HCT116 (cell line): ENCODE data around the gene OLFML2A. TPM values are rescaled to one million over a fixed set of nuclear protein-coding genes. Genes with fewer than 3 reads are reported as not detected.

Source experiments
- ATAC-seq: fragments of 200-7000 bp; cut with Tn5 transposase; 2 replicates; pipeline ENCODE4 v1.9.1; 2020; ENCODE audit warnings: mild to moderate bottlenecking, moderate library complexity
- BruUV-seq: library from RNA; stranded (reverse); fragments of 400-500 nt; replicated peaks from 2 replicates; lab custom pipeline; 2021; lab: Mats Ljungman, UMichigan
- CTCF ChIA-PET: fragments of 300-600 bp; sonication (Branson Sonifier 250); formaldehyde crosslinking; loops from one replicate; lab custom pipeline; 2021; ENCODE audit warnings: antibody characterized with exemption; lab: Charles Lee
- POLR2A ChIA-PET: fragments of 300-600, 350-600 bp; sonication (Branson Sonifier 250); formaldehyde crosslinking; loops from one replicate; lab custom pipeline; 2021; ENCODE audit warnings: antibody characterized with exemption; lab: Charles Lee
- RAD21 ChIA-PET, 2 experiments: fragments of 300-600 bp; sonication (Branson Sonifier 250); formaldehyde crosslinking; loops; one replicate each; lab custom pipeline; 2023; ENCODE audit warnings: low total read pairs in 2 of 2; ENCODE audit not compliant: uncharacterized antibody in 2 of 2, unreplicated experiment in 2 of 2, low non-redundant PET in 1 of 2; lab: Charles Lee
- DNase-seq: peaks from one replicate; pipeline ENCODE4 v3.0.0-alpha.2; 2010; ENCODE audit warnings: low read depth, low spot score
- H2AFZ ChIP-seq: fragments of 200-600 bp; shearing (Covaris generic), sonication (generic); 2 replicates; pipeline ENCODE4 v1.6.1; 2017; ENCODE audit warnings: low read depth, mixed run types, mixed read lengths, antibody characterized with exemption, low read length; ENCODE audit not compliant: poor library complexity, severe bottlenecking
- H3K27ac ChIP-seq: 2 replicates; pipeline ENCODE4 v1.5.1; 2012; ENCODE audit warnings: low read depth, low read length
- H3K27me3 ChIP-seq: fragments of 200-600 bp; sonication (generic); 2 replicates; pipeline ENCODE4 v1.6.1; 2016; ENCODE audit warnings: mixed run types, low read length, mixed read lengths; ENCODE audit not compliant: insufficient read depth
- H3K36me3 ChIP-seq, 2 experiments: fragments of 200-500 bp in 1 of 2; fragments of 200-600 bp in 1 of 2; sonication (Bioruptor generic) in 1 of 2; sonication (generic) in 1 of 2; 2 replicates each; pipeline versions ENCODE4 v1.5.1 to v1.6.1; 2014 to 2016; ENCODE audit warnings: low read length in 2 of 2, inconsistent platforms in 1 of 2, mixed read lengths in 1 of 2, mixed run types in 1 of 2; ENCODE audit not compliant: insufficient read depth in 2 of 2, control insufficient read depth in 1 of 2
- H3K4me1 ChIP-seq, 2 experiments: fragments of 200-600 bp in 1 of 2; sonication (generic) in 1 of 2; 2 replicates each; pipeline versions ENCODE4 v1.5.1 to v1.6.1; 2012 to 2017; ENCODE audit warnings: low read length in 2 of 2, inconsistent platforms in 1 of 2, mild to moderate bottlenecking in 1 of 2, mixed read lengths in 1 of 2, mixed run types in 1 of 2, moderate library complexity in 1 of 2; ENCODE audit not compliant: insufficient read depth in 2 of 2, control insufficient read depth in 1 of 2
- H3K4me2 ChIP-seq: fragments of 200-600 bp; sonication (generic); 2 replicates; pipeline ENCODE4 v1.6.1; 2017; ENCODE audit warnings: mixed run types, low read length, mixed read lengths
- H3K4me3 ChIP-seq, 2 experiments: fragments of 200-600 bp in 1 of 2; sonication (generic) in 1 of 2; replicated peaks in 1 of 2; 2 replicates each; pipeline ENCODE4 v1.5.1; 2011 to 2016; ENCODE audit warnings: low read length in 2 of 2, control low read depth in 1 of 2, low read depth in 1 of 2, mild to moderate bottlenecking in 1 of 2, mixed read lengths in 1 of 2, mixed run types in 1 of 2
- H3K79me2 ChIP-seq: fragments of 200-600 bp; sonication (generic); 2 replicates; pipeline ENCODE4 v1.6.1; 2017; ENCODE audit warnings: mild to moderate bottlenecking, mixed run types, low read length, moderate library complexity, mixed read lengths; ENCODE audit not compliant: insufficient read depth
- H3K9ac ChIP-seq: fragments of 200-600 bp; sonication (generic); 2 replicates; pipeline ENCODE4 v1.6.1; 2016; ENCODE audit warnings: low read length, mixed read lengths
- H3K9me2 ChIP-seq: fragments of 200-600 bp; sonication (generic), shearing (Covaris generic); 2 replicates; pipeline ENCODE4 v1.6.1; 2017; ENCODE audit warnings: mixed run types, mild to moderate bottlenecking, moderate library complexity; ENCODE audit not compliant: insufficient read depth
- H3K9me3 ChIP-seq, 2 experiments: fragments of 200-500 bp in 1 of 2; fragments of 200-600 bp in 1 of 2; sonication (Bioruptor generic) in 1 of 2; sonication (generic) in 1 of 2; 2 replicates each; pipeline ENCODE4 v1.6.1; 2014 to 2017; ENCODE audit warnings: low read length in 2 of 2, mixed read lengths in 2 of 2, inconsistent platforms in 1 of 2, low read depth in 1 of 2, mild to moderate bottlenecking in 1 of 2, mixed run types in 1 of 2, moderate library complexity in 1 of 2; ENCODE audit not compliant: control insufficient read depth in 1 of 2, insufficient read depth in 1 of 2
- H4K20me1 ChIP-seq: fragments of 200-600 bp; sonication (generic), shearing (Covaris generic); 2 replicates; pipeline ENCODE4 v1.6.1; 2017; ENCODE audit warnings: mixed run types, mild to moderate bottlenecking, moderate library complexity; ENCODE audit not compliant: insufficient read depth
- EZH2phosphoT487 ChIP-seq: fragments of 200-600 bp; IDR thresholded peaks from 2 replicates; pipeline ENCODE4 v1.6.1; 2018; ENCODE audit warnings: antibody characterized with exemption, borderline replicate concordance
- TCF7L2 ChIP-seq: IDR thresholded peaks from 2 replicates; pipeline ENCODE4 v1.7.0; 2011; ENCODE audit warnings: borderline replicate concordance, inconsistent platforms; ENCODE audit not compliant: insufficient read depth, insufficient read length; ENCODE audit errors: extremely low read depth
- YY1 ChIP-seq: IDR thresholded peaks from 2 replicates; pipeline ENCODE4 v1.6.1; 2011; ENCODE audit warnings: low read length, low read depth, moderate library complexity, mild to moderate bottlenecking; ENCODE audit not compliant: insufficient replicate concordance; ENCODE audit errors: extremely low read depth
- intact Hi-C: fragments of 100-400 bp; cut with micrococcal nuclease; formaldehyde crosslinking; loops from 2 replicates; pipeline ENCODE4 v1.10.0; 2022
- total RNA-seq: library from RNA; stranded (reverse); gene quantifications from one replicate; pipeline ENCODE4 v1.2.1, GENCODE V29; 2021; ENCODE audit not compliant: unreplicated experiment
- TF ChIP-seq, protein P1 (sequence below): IDR thresholded peaks from 2 replicates; pipeline ENCODE4 v1.6.1; 2011; ENCODE audit warnings: mild to moderate bottlenecking, low read length, moderate library complexity; ENCODE audit not compliant: insufficient replicate concordance; ENCODE audit errors: extremely low read depth
- TF ChIP-seq, protein P2 (sequence below): IDR thresholded peaks from 2 replicates; pipeline ENCODE4 v1.6.1; 2012
- TF ChIP-seq, protein P3 (sequence below): IDR thresholded peaks from 2 replicates; pipeline ENCODE4 v1.6.1; 2012; ENCODE audit warnings: low read depth
- TF ChIP-seq, protein P4 (sequence below), 3 experiments: fragments of 200-600 bp in 1 of 3; sonication (generic) in 1 of 3; IDR thresholded peaks in 2 of 3; conservative IDR thresholded peaks in 1 of 3; 2 replicates each; pipeline ENCODE4 v1.5.1; 2012 to 2017; ENCODE audit warnings: low read depth in 2 of 3, low read length in 2 of 3, antibody characterized with exemption in 1 of 3, borderline replicate concordance in 1 of 3, control low read depth in 1 of 3, mild to moderate bottlenecking in 1 of 3, mixed read lengths in 1 of 3, mixed run types in 1 of 3, moderate library complexity in 1 of 3; ENCODE audit not compliant: insufficient read depth in 1 of 3

OLFML2A gene
- total RNA-seq, 1 experiment from 2014 or later = 6.3 TPM

DNA sequence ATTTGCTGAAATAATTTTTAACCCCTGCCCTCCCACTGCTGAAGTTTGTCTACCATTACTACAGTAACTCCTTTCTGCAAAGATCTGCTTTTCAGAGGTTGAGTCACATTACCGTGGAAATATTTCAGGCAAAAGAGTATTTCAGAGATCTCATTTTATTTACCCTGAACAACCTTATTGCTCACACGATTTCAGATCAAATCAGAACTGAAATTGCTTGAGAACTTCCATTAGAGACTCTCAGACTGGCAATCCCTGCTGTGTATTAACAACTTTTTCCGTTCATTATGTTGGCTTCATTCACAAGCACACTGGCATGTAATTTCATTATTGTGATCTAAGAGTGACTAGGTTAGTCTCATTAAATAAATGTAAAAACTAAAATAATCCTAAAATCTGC is 21.9 kb upstream of the OLFML2A start:
- H3K36me3 ChIP-seq = no peaks in the 10 kb centered on the region
- H3K9ac ChIP-seq = no peak overlapping the region
- intact Hi-C loops = loop anchor here (2.0 kb wide), 1 partner anchor 42 kb away; no protein-coding TSS in a partner anchor
- ChIA-PET POLR2A (no interaction called here), CTCF (no interaction called here), RAD21 (no interaction called here)
- H3K79me2 ChIP-seq = peaks cover 89% of the 10 kb centered on the region
- no peak overlapping the region for H2AFZ ChIP-seq
- H4K20me1 ChIP-seq = peaks cover 13% of the 10 kb centered on the region
- no peak overlapping the region for H3K4me3 ChIP-seq
- H3K27me3 ChIP-seq = no peaks in the 10 kb centered on the region
- no peaks in the 10 kb centered on the region for H3K9me3 ChIP-seq
- H3K27ac ChIP-seq = no peak overlapping the region
- no TSS peak for BruUV-seq
- no peaks in the 10 kb centered on the region for H3K9me2 ChIP-seq
- H3K4me2 ChIP-seq = no peak overlapping the region
- DNase-seq = no peak
- TF ChIP-seq YY1 (no peak), EZH2phosphoT487 (no peak), TCF7L2 (no peak)
- TF ChIP-seq, protein P1, sequence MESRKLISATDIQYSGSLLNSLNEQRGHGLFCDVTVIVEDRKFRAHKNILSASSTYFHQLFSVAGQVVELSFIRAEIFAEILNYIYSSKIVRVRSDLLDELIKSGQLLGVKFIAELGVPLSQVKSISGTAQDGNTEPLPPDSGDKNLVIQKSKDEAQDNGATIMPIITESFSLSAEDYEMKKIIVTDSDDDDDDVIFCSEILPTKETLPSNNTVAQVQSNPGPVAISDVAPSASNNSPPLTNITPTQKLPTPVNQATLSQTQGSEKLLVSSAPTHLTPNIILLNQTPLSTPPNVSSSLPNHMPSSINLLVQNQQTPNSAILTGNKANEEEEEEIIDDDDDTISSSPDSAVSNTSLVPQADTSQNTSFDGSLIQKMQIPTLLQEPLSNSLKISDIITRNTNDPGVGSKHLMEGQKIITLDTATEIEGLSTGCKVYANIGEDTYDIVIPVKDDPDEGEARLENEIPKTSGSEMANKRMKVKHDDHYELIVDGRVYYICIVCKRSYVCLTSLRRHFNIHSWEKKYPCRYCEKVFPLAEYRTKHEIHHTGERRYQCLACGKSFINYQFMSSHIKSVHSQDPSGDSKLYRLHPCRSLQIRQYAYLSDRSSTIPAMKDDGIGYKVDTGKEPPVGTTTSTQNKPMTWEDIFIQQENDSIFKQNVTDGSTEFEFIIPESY = no peak
- TF ChIP-seq, protein P2, sequence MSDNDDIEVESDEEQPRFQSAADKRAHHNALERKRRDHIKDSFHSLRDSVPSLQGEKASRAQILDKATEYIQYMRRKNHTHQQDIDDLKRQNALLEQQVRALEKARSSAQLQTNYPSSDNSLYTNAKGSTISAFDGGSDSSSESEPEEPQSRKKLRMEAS = no peak
- TF ChIP-seq, protein P3, sequence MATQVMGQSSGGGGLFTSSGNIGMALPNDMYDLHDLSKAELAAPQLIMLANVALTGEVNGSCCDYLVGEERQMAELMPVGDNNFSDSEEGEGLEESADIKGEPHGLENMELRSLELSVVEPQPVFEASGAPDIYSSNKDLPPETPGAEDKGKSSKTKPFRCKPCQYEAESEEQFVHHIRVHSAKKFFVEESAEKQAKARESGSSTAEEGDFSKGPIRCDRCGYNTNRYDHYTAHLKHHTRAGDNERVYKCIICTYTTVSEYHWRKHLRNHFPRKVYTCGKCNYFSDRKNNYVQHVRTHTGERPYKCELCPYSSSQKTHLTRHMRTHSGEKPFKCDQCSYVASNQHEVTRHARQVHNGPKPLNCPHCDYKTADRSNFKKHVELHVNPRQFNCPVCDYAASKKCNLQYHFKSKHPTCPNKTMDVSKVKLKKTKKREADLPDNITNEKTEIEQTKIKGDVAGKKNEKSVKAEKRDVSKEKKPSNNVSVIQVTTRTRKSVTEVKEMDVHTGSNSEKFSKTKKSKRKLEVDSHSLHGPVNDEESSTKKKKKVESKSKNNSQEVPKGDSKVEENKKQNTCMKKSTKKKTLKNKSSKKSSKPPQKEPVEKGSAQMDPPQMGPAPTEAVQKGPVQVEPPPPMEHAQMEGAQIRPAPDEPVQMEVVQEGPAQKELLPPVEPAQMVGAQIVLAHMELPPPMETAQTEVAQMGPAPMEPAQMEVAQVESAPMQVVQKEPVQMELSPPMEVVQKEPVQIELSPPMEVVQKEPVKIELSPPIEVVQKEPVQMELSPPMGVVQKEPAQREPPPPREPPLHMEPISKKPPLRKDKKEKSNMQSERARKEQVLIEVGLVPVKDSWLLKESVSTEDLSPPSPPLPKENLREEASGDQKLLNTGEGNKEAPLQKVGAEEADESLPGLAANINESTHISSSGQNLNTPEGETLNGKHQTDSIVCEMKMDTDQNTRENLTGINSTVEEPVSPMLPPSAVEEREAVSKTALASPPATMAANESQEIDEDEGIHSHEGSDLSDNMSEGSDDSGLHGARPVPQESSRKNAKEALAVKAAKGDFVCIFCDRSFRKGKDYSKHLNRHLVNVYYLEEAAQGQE = no peak
- TF ChIP-seq, protein P4, sequence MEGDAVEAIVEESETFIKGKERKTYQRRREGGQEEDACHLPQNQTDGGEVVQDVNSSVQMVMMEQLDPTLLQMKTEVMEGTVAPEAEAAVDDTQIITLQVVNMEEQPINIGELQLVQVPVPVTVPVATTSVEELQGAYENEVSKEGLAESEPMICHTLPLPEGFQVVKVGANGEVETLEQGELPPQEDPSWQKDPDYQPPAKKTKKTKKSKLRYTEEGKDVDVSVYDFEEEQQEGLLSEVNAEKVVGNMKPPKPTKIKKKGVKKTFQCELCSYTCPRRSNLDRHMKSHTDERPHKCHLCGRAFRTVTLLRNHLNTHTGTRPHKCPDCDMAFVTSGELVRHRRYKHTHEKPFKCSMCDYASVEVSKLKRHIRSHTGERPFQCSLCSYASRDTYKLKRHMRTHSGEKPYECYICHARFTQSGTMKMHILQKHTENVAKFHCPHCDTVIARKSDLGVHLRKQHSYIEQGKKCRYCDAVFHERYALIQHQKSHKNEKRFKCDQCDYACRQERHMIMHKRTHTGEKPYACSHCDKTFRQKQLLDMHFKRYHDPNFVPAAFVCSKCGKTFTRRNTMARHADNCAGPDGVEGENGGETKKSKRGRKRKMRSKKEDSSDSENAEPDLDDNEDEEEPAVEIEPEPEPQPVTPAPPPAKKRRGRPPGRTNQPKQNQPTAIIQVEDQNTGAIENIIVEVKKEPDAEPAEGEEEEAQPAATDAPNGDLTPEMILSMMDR (IDR thresholded peaks at IDR 0.05 in 2 of 3, conservative IDR thresholded peaks at IDR 0.05 in 1 of 3; ENCODE audit: borderline replicate concordance in 1 of 3, insufficient read depth in 1 of 3, low read depth in 2 of 3, low read length in 2 of 3) = no peak
- H3K4me1 ChIP-seq = peaks cover 22 to 41% of the 10 kb centered on the region in 2 experiments
- ATAC-seq = no peak
